IPS-NIHi11 (cell line): ENCODE results near the gene DENND4C.
"Not testable (repeated sequence)": the region's sequence is repeated elsewhere in the genome, so short reads cannot be mapped to it uniquely, and the experiment has no call there.

Experiments used
- DNase-seq: peaks from one replicate; pipeline ENCODE4 v3.0.0; 2012; ENCODE audit warnings: mixed read lengths, low spot score

The DENND4C gene

GRCh38 chr9:19230355-19231125 lies at the start of gene DENND4C:
DENND4C (plus strand) TSS chr9:19230693; CDS start chr9:19276175, 45,482 bp downstream.
- DNase-seq = peak; percentile 90

GRCh38 chr9:19180991-19181390 lies 49.5 kb upstream of the DENND4C start:
- DNase-seq = no peak

GRCh38 chr9:19181561-19181960 lies 48.9 kb upstream of the DENND4C start:
- no peak for DNase-seq

GRCh38 chr9:19184144-19184917 lies 46.2 kb upstream of the DENND4C start:
- peak; percentile 31 for DNase-seq

GRCh38 chr9:19185191-19185590 lies 45.3 kb upstream of the DENND4C start:
- no peak for DNase-seq

GRCh38 chr9:19186232-19186631 lies 44.3 kb upstream of the DENND4C start:
- DNase-seq = no peak

GRCh38 chr9:19188771-19189170 lies 41.7 kb upstream of the DENND4C start:
- no peak for DNase-seq

- DNase-seq = no peak
These were observed 38.1 kb upstream of the DENND4C start for GRCh38 chr9:19192202-19193028.

GRCh38 chr9:19193029-19193324 lies 37.5 kb upstream of the DENND4C start:
- DNase-seq = no peak

GRCh38 chr9:19193358-19193973 lies 37.0 kb upstream of the DENND4C start:
- not testable (repeated sequence) for DNase-seq

GRCh38 chr9:19198406-19198805 lies 32.1 kb upstream of the DENND4C start:
- DNase-seq = no peak

GRCh38 chr9:19199012-19199411 lies 31.5 kb upstream of the DENND4C start:
- no peak for DNase-seq

- no peak for DNase-seq
These were observed 30.3 kb upstream of the DENND4C start for GRCh38 chr9:19200229-19200628.

- peak; percentile 36 for DNase-seq
These were observed 28.3 kb upstream of the DENND4C start for GRCh38 chr9:19201899-19202891.

GRCh38 chr9:19203058-19203457 lies 27.4 kb upstream of the DENND4C start:
- no peak for DNase-seq

- no peak for DNase-seq
These were observed 21.8 kb upstream of the DENND4C start for GRCh38 chr9:19208653-19209052.

- DNase-seq = no peak
These were observed 21.3 kb upstream of the DENND4C start for GRCh38 chr9:19209188-19209587.

GRCh38 chr9:19213823-19214222 lies 16.7 kb upstream of the DENND4C start:
- no peak for DNase-seq

- no peak for DNase-seq
These were observed 14.0 kb upstream of the DENND4C start for GRCh38 chr9:19216466-19216865.

GRCh38 chr9:19221326-19221725 lies 9.2 kb upstream of the DENND4C start:
- DNase-seq = no peak

- DNase-seq = no peak
These were observed 6.8 kb upstream of the DENND4C start for GRCh38 chr9:19223724-19224123.
